HepG2 (cell line): ENCODE data around the gene C6orf15. TPM values are rescaled to one million over a fixed set of nuclear protein-coding genes. Genes with fewer than 3 reads are reported as not detected.

Experiments used
- FOSL1 ChIP-seq: sonication (generic); formaldehyde crosslinking; IDR thresholded peaks from 2 replicates; pipeline ENCODE4 v1.9.0; 2021; ENCODE audit warnings: missing genetic modification reagents, borderline replicate concordance
- FOXK2 ChIP-seq: fragments of 450-650 bp; IDR thresholded peaks from 2 replicates; pipeline ENCODE4 v1.6.1; 2016
- IRF9 ChIP-seq: sonication (generic); formaldehyde crosslinking; IDR thresholded peaks from 2 replicates; pipeline ENCODE4 v1.8.0; 2022; ENCODE audit warnings: missing genetic modification reagents, mild to moderate bottlenecking, borderline replicate concordance
- NAIF1 ChIP-seq: sonication (generic); formaldehyde crosslinking; IDR thresholded peaks from 2 replicates; pipeline ENCODE4 v1.5.0; 2020; ENCODE audit warnings: mild to moderate bottlenecking, missing genetic modification reagents, borderline replicate concordance
- POLR2AphosphoS2 ChIP-seq: IDR thresholded peaks from 2 replicates; pipeline ENCODE4 v1.6.1; 2011; ENCODE audit warnings: low read depth, low read length, improper control_type of control experiment
- RFXAP ChIP-seq: sonication (generic); formaldehyde crosslinking; IDR thresholded peaks from 2 replicates; pipeline ENCODE4 v1.4.0; 2020; ENCODE audit warnings: missing genetic modification reagents, borderline replicate concordance
- TCF7L2 ChIP-seq: IDR thresholded peaks from 2 replicates; pipeline ENCODE4 v1.6.1; 2011; ENCODE audit warnings: mild to moderate bottlenecking, low read depth, low read length, moderate library complexity
- THYN1 ChIP-seq: sonication (generic); formaldehyde crosslinking; IDR thresholded peaks from 2 replicates; pipeline ENCODE4 v1.8.1; 2023; ENCODE audit warnings: low read depth, mild to moderate bottlenecking, moderate library complexity, missing genetic modification reagents, borderline replicate concordance
- ZNF160 ChIP-seq: sonication (generic); formaldehyde crosslinking; IDR thresholded peaks from 2 replicates; pipeline ENCODE4 v1.8.0; 2022; ENCODE audit warnings: mild to moderate bottlenecking, inconsistent platforms, missing genetic modification reagents
- ZNF232 ChIP-seq: sonication (generic); formaldehyde crosslinking; IDR thresholded peaks from 2 replicates; pipeline ENCODE4 v1.4.0; 2020; ENCODE audit warnings: missing genetic modification reagents, borderline replicate concordance
- ZNF441 ChIP-seq: sonication (generic); formaldehyde crosslinking; IDR thresholded peaks from 2 replicates; pipeline ENCODE4 v1.7.0; 2021; ENCODE audit warnings: missing genetic modification reagents, borderline replicate concordance
- ZNF761 ChIP-seq: sonication (generic); formaldehyde crosslinking; conservative IDR thresholded peaks from 2 replicates; pipeline ENCODE4 v1.4.0; 2020; ENCODE audit warnings: mild to moderate bottlenecking, missing genetic modification reagents
- ZNF768 ChIP-seq: sonication (generic); formaldehyde crosslinking; IDR thresholded peaks from 2 replicates; pipeline ENCODE4 v1.4.0; 2020; ENCODE audit warnings: missing genetic modification reagents
- ZNF839 ChIP-seq: sonication (generic); formaldehyde crosslinking; IDR thresholded peaks from 2 replicates; pipeline ENCODE4 v1.4.0; 2020; ENCODE audit warnings: missing genetic modification reagents, mild to moderate bottlenecking, borderline replicate concordance
- polyA plus RNA-seq, 8 experiments: library from polyadenylated mRNA; depleted of rRNA in 3 of 8; stranded (reverse) in 7 of 8; unstranded in 1 of 8; fragments of >200 nt; fragmentation: Illumina TruSeq in 4 of 8; extraction: Trizol in 4 of 8; gene quantifications; 2 replicates each; pipeline versions ENCODE4 v1.2.1 to v1.2.3, GENCODE V29; 2011 to 2016; ENCODE audit warnings: low read depth in 4 of 8, missing spikeins in 1 of 8, mixed read lengths in 1 of 8; ENCODE audit not compliant: insufficient read depth in 1 of 8
- total RNA-seq, 5 experiments: library from RNA; depleted of rRNA; stranded (reverse); fragments of >200 nt; fragmentation: Illumina TruSeq; extraction: Trizol; gene quantifications; 2 replicates each; pipeline ENCODE4 v1.2.3, GENCODE V29; 2016; ENCODE audit warnings: low read depth in 1 of 5
- TF ChIP-seq, protein P1 (sequence below): IDR thresholded peaks from 2 replicates; pipeline ENCODE4 v1.6.1; 2016; ENCODE audit warnings: low read depth, borderline replicate concordance
- TF ChIP-seq, protein P2 (sequence below): sonication (generic); formaldehyde crosslinking; IDR thresholded peaks from 2 replicates; pipeline ENCODE4 v1.5.1; 2020; ENCODE audit warnings: missing genetic modification reagents, mild to moderate bottlenecking, borderline replicate concordance
- TF ChIP-seq, protein P3 (sequence below): sonication (generic); formaldehyde crosslinking; IDR thresholded peaks from 2 replicates; pipeline ENCODE4 v1.9.0; 2022; ENCODE audit warnings: missing genetic modification reagents, mild to moderate bottlenecking, borderline replicate concordance

Gene C6orf15
- total and polyA plus RNA-seq, 2 of the 13 experiments (the other 11 are each of a cell fraction or from before 2014, with no cell fraction given): not detected

- TF ChIP-seq ZNF232 (no peak), ZNF839 (CRISPR knock-in tag) (no peak), FOXK2 (no peak), NAIF1 (peak; percentile 56; the same call in 1 of the 2 replicates), IRF9 (CRISPR knock-in tag) (peak; percentile 30; the same call in 1 of the 2 replicates), TCF7L2 (no peak), ZNF768 (CRISPR knock-in tag) (no peak), FOSL1 (no peak), ZNF160 (CRISPR knock-in tag) (no peak), THYN1 (0 out of 2 replicates have a peak, but pooled peaks have one; percentile 60), RFXAP (CRISPR knock-in tag) (peak; percentile 74; the same call in 1 of the 2 replicates), ZNF441 (CRISPR knock-in tag) (peak; percentile 74; the same call in 1 of the 2 replicates), ZNF761 (CRISPR knock-in tag) (peak; percentile 80; the same call in 1 of the 2 replicates), POLR2AphosphoS2 (no peak)
- TF ChIP-seq, protein P1, sequence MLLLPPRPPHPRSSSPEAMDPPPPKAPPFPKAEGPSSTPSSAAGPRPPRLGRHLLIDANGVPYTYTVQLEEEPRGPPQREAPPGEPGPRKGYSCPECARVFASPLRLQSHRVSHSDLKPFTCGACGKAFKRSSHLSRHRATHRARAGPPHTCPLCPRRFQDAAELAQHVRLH (CRISPR knock-in tag): peak; percentile 41; the same call in 1 of the 2 replicates
- TF ChIP-seq, protein P2, sequence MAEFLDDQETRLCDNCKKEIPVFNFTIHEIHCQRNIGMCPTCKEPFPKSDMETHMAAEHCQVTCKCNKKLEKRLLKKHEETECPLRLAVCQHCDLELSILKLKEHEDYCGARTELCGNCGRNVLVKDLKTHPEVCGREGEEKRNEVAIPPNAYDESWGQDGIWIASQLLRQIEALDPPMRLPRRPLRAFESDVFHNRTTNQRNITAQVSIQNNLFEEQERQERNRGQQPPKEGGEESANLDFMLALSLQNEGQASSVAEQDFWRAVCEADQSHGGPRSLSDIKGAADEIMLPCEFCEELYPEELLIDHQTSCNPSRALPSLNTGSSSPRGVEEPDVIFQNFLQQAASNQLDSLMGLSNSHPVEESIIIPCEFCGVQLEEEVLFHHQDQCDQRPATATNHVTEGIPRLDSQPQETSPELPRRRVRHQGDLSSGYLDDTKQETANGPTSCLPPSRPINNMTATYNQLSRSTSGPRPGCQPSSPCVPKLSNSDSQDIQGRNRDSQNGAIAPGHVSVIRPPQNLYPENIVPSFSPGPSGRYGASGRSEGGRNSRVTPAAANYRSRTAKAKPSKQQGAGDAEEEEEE: 0 out of 2 replicates have a peak, but pooled peaks have one; percentile 85
- TF ChIP-seq, protein P3, sequence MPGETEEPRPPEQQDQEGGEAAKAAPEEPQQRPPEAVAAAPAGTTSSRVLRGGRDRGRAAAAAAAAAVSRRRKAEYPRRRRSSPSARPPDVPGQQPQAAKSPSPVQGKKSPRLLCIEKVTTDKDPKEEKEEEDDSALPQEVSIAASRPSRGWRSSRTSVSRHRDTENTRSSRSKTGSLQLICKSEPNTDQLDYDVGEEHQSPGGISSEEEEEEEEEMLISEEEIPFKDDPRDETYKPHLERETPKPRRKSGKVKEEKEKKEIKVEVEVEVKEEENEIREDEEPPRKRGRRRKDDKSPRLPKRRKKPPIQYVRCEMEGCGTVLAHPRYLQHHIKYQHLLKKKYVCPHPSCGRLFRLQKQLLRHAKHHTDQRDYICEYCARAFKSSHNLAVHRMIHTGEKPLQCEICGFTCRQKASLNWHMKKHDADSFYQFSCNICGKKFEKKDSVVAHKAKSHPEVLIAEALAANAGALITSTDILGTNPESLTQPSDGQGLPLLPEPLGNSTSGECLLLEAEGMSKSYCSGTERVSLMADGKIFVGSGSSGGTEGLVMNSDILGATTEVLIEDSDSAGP (CRISPR knock-in tag): peak; percentile 79
Observed at GRCh38 chr6:31158140-31158862, 45.9 kb upstream of the C6orf15 start, which contains the start of gene TCF19 (continued).
